ENCODE results near the gene SYTL5. TPM values are rescaled to one million over a fixed set of nuclear protein-coding genes. Genes with fewer than 3 reads are reported as not detected.
A peak's percentile ranks its signal among the peaks of the same experiment; 100 is the strongest.

The SYTL5 gene
- total RNA-seq, 2 experiments from 2014 or later = not detected

- CTCF ChIA-PET = no interaction called here
- H3K27ac Mint-ChIP-seq = no peak overlapping the region
- ATAC-seq (no peak), DNase-seq (no peak)
- H3K9me3 Mint-ChIP-seq (ENCODE audit: low read depth) = no peaks in the 10 kb centered on the region
- H3K27me3 Mint-ChIP-seq = no peaks in the 10 kb centered on the region
- H3K36me3 Mint-ChIP-seq = no peaks in the 10 kb centered on the region
- H3K4me1 Mint-ChIP-seq = no peaks in the 10 kb centered on the region
- H3K4me3 Mint-ChIP-seq = no peak overlapping the region
Observed at GRCh38 chrX:38085813-38086212, 79.5 kb downstream of the SYTL5 start.

GRCh38 chrX:38086451-38087215, 80.3 kb downstream of the SYTL5 start:
- no peak overlapping the region for H3K27ac Mint-ChIP-seq
- CTCF ChIA-PET = no interaction called here
- ATAC-seq = no peak
- H3K27me3 Mint-ChIP-seq = no peaks in the 10 kb centered on the region
- no peaks in the 10 kb centered on the region for H3K9me3 Mint-ChIP-seq (ENCODE audit: low read depth)
- no peaks in the 10 kb centered on the region for H3K36me3 Mint-ChIP-seq
- no peak overlapping the region for H3K4me3 Mint-ChIP-seq
- H3K4me1 Mint-ChIP-seq = no peaks in the 10 kb centered on the region
- DNase-seq = no peak

- CTCF ChIA-PET = no interaction called here
- H3K4me3 Mint-ChIP-seq = no peak overlapping the region
- no peaks in the 10 kb centered on the region for H3K4me1 Mint-ChIP-seq
- no peaks in the 10 kb centered on the region for H3K9me3 Mint-ChIP-seq (ENCODE audit: low read depth)
- H3K36me3 Mint-ChIP-seq = no peaks in the 10 kb centered on the region
- no peak overlapping the region for H3K27ac Mint-ChIP-seq
- H3K27me3 Mint-ChIP-seq = no peaks in the 10 kb centered on the region
- ATAC-seq = no peak
- DNase-seq = no peak
Observed at GRCh38 chrX:38087594-38087993, 81.2 kb downstream of the SYTL5 start.

- no peak for ATAC-seq
- Mint-ChIP-seq H3K4me3 (no peak overlapping the region), H3K36me3 (no peaks in the 10 kb centered on the region), H3K27ac (no peak overlapping the region), H3K9me3 (ENCODE audit: low read depth) (no peaks in the 10 kb centered on the region), H3K27me3 (no peaks in the 10 kb centered on the region), H3K4me1 (no peaks in the 10 kb centered on the region)
- DNase-seq = no peak
- CTCF ChIA-PET = no interaction called here
Observed at GRCh38 chrX:38089173-38089982, 83.0 kb downstream of the SYTL5 start.

- CTCF ChIA-PET = no interaction called here
- Mint-ChIP-seq H3K4me1 (peaks cover 3% of the 10 kb centered on the region), H3K27me3 (no peaks in the 10 kb centered on the region), H3K27ac (peak overlapping the region; percentile 18), H3K36me3 (no peaks in the 10 kb centered on the region), H3K9me3 (ENCODE audit: low read depth) (no peaks in the 10 kb centered on the region), H3K4me3 (peak overlapping the region; percentile 12)
- no peak for DNase-seq
- no peak for ATAC-seq
Observed at GRCh38 chrX:38095971-38096529, 89.7 kb downstream of the SYTL5 start.

- CTCF ChIA-PET = interaction anchor here (1.1 kb wide), 1 partner anchor 9 kb away, joined by 3 read pairs; no protein-coding TSS in a partner anchor
- H3K4me3 Mint-ChIP-seq = no peak overlapping the region
- DNase-seq (no peak), ATAC-seq (no peak)
- H3K4me1 Mint-ChIP-seq = peaks cover 10% of the 10 kb centered on the region
- H3K9me3 Mint-ChIP-seq (ENCODE audit: low read depth) = no peaks in the 10 kb centered on the region
- H3K27ac Mint-ChIP-seq = no peak overlapping the region
- H3K36me3 Mint-ChIP-seq = no peaks in the 10 kb centered on the region
- no peaks in the 10 kb centered on the region for H3K27me3 Mint-ChIP-seq
Observed at GRCh38 chrX:38099688-38100087, 93.3 kb downstream of the SYTL5 start.

- no peaks in the 10 kb centered on the region for H3K36me3 Mint-ChIP-seq
- peaks cover 9% of the 10 kb centered on the region for H3K4me1 Mint-ChIP-seq
- ATAC-seq (no peak), DNase-seq (no peak)
- no peak overlapping the region for H3K27ac Mint-ChIP-seq
- H3K27me3 Mint-ChIP-seq = no peaks in the 10 kb centered on the region
- no peak overlapping the region for H3K4me3 Mint-ChIP-seq
- CTCF ChIA-PET = no interaction called here
- H3K9me3 Mint-ChIP-seq (ENCODE audit: low read depth) = no peaks in the 10 kb centered on the region
Observed at GRCh38 chrX:38102240-38102639, 95.9 kb downstream of the SYTL5 start.

GRCh38 chrX:38102875-38103274, 96.5 kb downstream of the SYTL5 start:
- no peak for ATAC-seq
- H3K27ac Mint-ChIP-seq = no peak overlapping the region
- CTCF ChIA-PET = no interaction called here
- no peaks in the 10 kb centered on the region for H3K9me3 Mint-ChIP-seq (ENCODE audit: low read depth)
- H3K27me3 Mint-ChIP-seq = no peaks in the 10 kb centered on the region
- H3K4me1 Mint-ChIP-seq = peaks cover 9% of the 10 kb centered on the region
- no peaks in the 10 kb centered on the region for H3K36me3 Mint-ChIP-seq
- no peak overlapping the region for H3K4me3 Mint-ChIP-seq
- no peak for DNase-seq

GRCh38 chrX:38103857-38104812, 97.8 kb downstream of the SYTL5 start:
- H3K4me1 Mint-ChIP-seq = peaks cover 9% of the 10 kb centered on the region
- H3K4me3 Mint-ChIP-seq = no peak overlapping the region
- CTCF ChIA-PET = no interaction called here
- H3K27ac Mint-ChIP-seq = peak overlapping the region; percentile 57
- no peaks in the 10 kb centered on the region for H3K9me3 Mint-ChIP-seq (ENCODE audit: low read depth)
- no peak for DNase-seq
- H3K27me3 Mint-ChIP-seq = no peaks in the 10 kb centered on the region
- H3K36me3 Mint-ChIP-seq = no peaks in the 10 kb centered on the region
- ATAC-seq = no peak

- no peak overlapping the region for H3K27ac Mint-ChIP-seq
- no peak for ATAC-seq
- DNase-seq = no peak
Observed at GRCh38 chrX:38105216-38105725, 98.9 kb downstream of the SYTL5 start.

GRCh38 chrX:38106991-38107655, 100.8 kb downstream of the SYTL5 start:
- Mint-ChIP-seq H3K4me3 (no peak overlapping the region), H3K36me3 (no peaks in the 10 kb centered on the region), H3K27me3 (peaks cover 3% of the 10 kb centered on the region), H3K9me3 (ENCODE audit: low read depth) (no peaks in the 10 kb centered on the region), H3K4me1 (peaks cover 9% of the 10 kb centered on the region), H3K27ac (no peak overlapping the region)
- DNase-seq (no peak), ATAC-seq (no peak)
- CTCF ChIA-PET = no interaction called here

More at GRCh38 chrX:38105216-38105725, 98.9 kb downstream of the SYTL5 start:
- H3K9me3 Mint-ChIP-seq (ENCODE audit: low read depth) = no peaks in the 10 kb centered on the region
- H3K36me3 Mint-ChIP-seq = no peaks in the 10 kb centered on the region
- H3K4me3 Mint-ChIP-seq = no peak overlapping the region
- no peaks in the 10 kb centered on the region for H3K27me3 Mint-ChIP-seq
- peaks cover 9% of the 10 kb centered on the region for H3K4me1 Mint-ChIP-seq
- CTCF ChIA-PET = no interaction called here

GRCh38 chrX:38108364-38108763, 102.0 kb downstream of the SYTL5 start:
- Mint-ChIP-seq H3K27ac (no peak overlapping the region), H3K27me3 (peaks cover 3% of the 10 kb centered on the region), H3K9me3 (ENCODE audit: low read depth) (no peaks in the 10 kb centered on the region), H3K4me1 (peaks cover 9% of the 10 kb centered on the region), H3K36me3 (no peaks in the 10 kb centered on the region), H3K4me3 (no peak overlapping the region)
- ATAC-seq (no peak), DNase-seq (no peak)
- CTCF ChIA-PET = no interaction called here
